Kidney epithelial cell (primary cell): ENCODE measurements around the gene TUBA3C. TPM values are rescaled to one million over a fixed set of nuclear protein-coding genes. Genes with fewer than 3 reads are reported as not detected.

Experiments used
- DNase-seq: peaks from one replicate; pipeline ENCODE4 v3.0.0-alpha.2; 2010; ENCODE audit warnings: low read depth
- H3K27me3 ChIP-seq: 2 replicates; pipeline ENCODE4 v1.6.0; 2011; ENCODE audit warnings: low read length; ENCODE audit not compliant: control insufficient read depth, insufficient read depth
- H3K36me3 ChIP-seq: 2 replicates; pipeline ENCODE4 v1.5.1; 2011; ENCODE audit warnings: low read length; ENCODE audit not compliant: control insufficient read depth, insufficient read depth
- H3K4me3 ChIP-seq: 2 replicates; pipeline ENCODE4 v1.5.1; 2011; ENCODE audit warnings: low read depth, mild to moderate bottlenecking, control low read depth, low read length
- CTCF ChIP-seq: IDR thresholded peaks from 2 replicates; pipeline ENCODE4 v1.5.1; 2011; ENCODE audit warnings: mild to moderate bottlenecking, moderate library complexity, low read length, control low read depth, inconsistent platforms; ENCODE audit not compliant: insufficient read depth, poor library complexity, severe bottlenecking
- total RNA-seq: library from RNA; depleted of rRNA; stranded (reverse); fragments of >200 nt; gene quantifications from 2 replicates; pipeline ENCODE4 v1.2.3, GENCODE V29; 2015

Gene TUBA3C
- total RNA-seq, 1 donor from 2014 or later, result not detected

GRCh38 chr13:19157461-19157860, 24.2 kb downstream of the TUBA3C start:
- no peaks in the 10 kb centered on the region for H3K36me3 ChIP-seq
- no peaks in the 10 kb centered on the region for H3K27me3 ChIP-seq
- no peak for TF ChIP-seq CTCF

GRCh38 chr13:19156013-19156825, 25.4 kb downstream of the TUBA3C start:
- Histone ChIP-seq H3K36me3 (no peaks in the 10 kb centered on the region), H3K4me3 (no peak overlapping the region), H3K27me3 (no peaks in the 10 kb centered on the region)
- TF ChIP-seq CTCF, result no peak
- no peak for DNase-seq

More at GRCh38 chr13:19157461-19157860, 24.2 kb downstream of the TUBA3C start:
- H3K4me3 ChIP-seq, result no peak overlapping the region
- DNase-seq, result no peak

GRCh38 chr13:19155321-19155861, 26.2 kb downstream of the TUBA3C start:
- DNase-seq, result no peak
- H3K4me3 ChIP-seq, result no peak overlapping the region
- no peak for TF ChIP-seq CTCF

GRCh38 chr13:19154843-19155242, 26.8 kb downstream of the TUBA3C start:
- H3K36me3 ChIP-seq, result no peaks in the 10 kb centered on the region
- no peaks in the 10 kb centered on the region for H3K27me3 ChIP-seq
- DNase-seq, result no peak
- no peak for TF ChIP-seq CTCF
- no peak overlapping the region for H3K4me3 ChIP-seq

More at GRCh38 chr13:19155321-19155861, 26.2 kb downstream of the TUBA3C start:
- Histone ChIP-seq H3K36me3 (no peaks in the 10 kb centered on the region), H3K27me3 (no peaks in the 10 kb centered on the region)

GRCh38 chr13:19153782-19154450, 27.7 kb downstream of the TUBA3C start:
- Histone ChIP-seq H3K27me3 (no peaks in the 10 kb centered on the region), H3K4me3 (no peak overlapping the region), H3K36me3 (no peaks in the 10 kb centered on the region)
- DNase-seq, result no peak
- TF ChIP-seq CTCF, result no peak
